K562 (cell line): ENCODE results near the gene M6PR. TPM values are rescaled to one million over a fixed set of nuclear protein-coding genes. Genes with fewer than 3 reads are reported as not detected.

Experiments used
- ESRRB ChIP-seq: fragments of 250-450 bp; sonication (Bioruptor Pico); IDR thresholded peaks from 2 replicates; pipeline ENCODE4 v1.5.0; 2020; ENCODE audit warnings: mild to moderate bottlenecking, moderate library complexity, borderline replicate concordance
- ETS1 ChIP-seq: conservative IDR thresholded peaks from 2 replicates; pipeline ENCODE4 v1.6.1; 2011; ENCODE audit warnings: low read depth, mild to moderate bottlenecking, low read length; ENCODE audit not compliant: control insufficient read depth
- FOXK2 ChIP-seq, 2 experiments: fragments of 450-650 bp; IDR thresholded peaks in 1 of 2; conservative IDR thresholded peaks in 1 of 2; 2 replicates each; pipeline ENCODE4 v1.6.1; 2016; ENCODE audit warnings: low read depth in 2 of 2, mild to moderate bottlenecking in 1 of 2
- MEF2D ChIP-seq: conservative IDR thresholded peaks from 2 replicates; pipeline ENCODE4 v1.6.1; 2016; ENCODE audit warnings: low read depth, missing genetic modification characterization, missing compliant biosample characterization
- NCOA1 ChIP-seq: fragments of 450-650 bp; IDR thresholded peaks from 2 replicates; pipeline ENCODE4 v1.6.1; 2016; ENCODE audit warnings: low read depth
- NR0B1 ChIP-seq: fragments of 450-650 bp; IDR thresholded peaks from one replicate; pipeline ENCODE4 v1.6.1; 2018; ENCODE audit warnings: mild to moderate bottlenecking, moderate library complexity; ENCODE audit not compliant: partially characterized antibody
- POLR2AphosphoS5 ChIP-seq: IDR thresholded peaks from 2 replicates; pipeline ENCODE4 v1.6.1; 2011; ENCODE audit warnings: mild to moderate bottlenecking, low read depth, low read length, moderate library complexity; ENCODE audit not compliant: control insufficient read depth, insufficient read depth
- REST ChIP-seq, 2 experiments: fragments of 450-650 bp; formaldehyde crosslinking in 1 of 2; IDR thresholded peaks; 2 replicates each; pipeline versions ENCODE4 v1.4.0 to v1.6.1; 2014 to 2020; ENCODE audit warnings: mild to moderate bottlenecking in 2 of 2, borderline replicate concordance in 1 of 2, low read depth in 1 of 2
- RHOXF2B ChIP-seq: fragments of 250-450 bp; sonication (Bioruptor Pico); conservative IDR thresholded peaks from 2 replicates; pipeline ENCODE4 v1.5.1; 2021
- SMARCB1 ChIP-seq: IDR thresholded peaks from 2 replicates; pipeline ENCODE4 v1.6.1; 2011; ENCODE audit warnings: improper control_type of control experiment, low read depth; ENCODE audit not compliant: insufficient read length
- TBP ChIP-seq: optimal IDR thresholded peaks from 2 replicates; pipeline ENCODE3; 2011; ENCODE audit warnings: low read depth, low read length, improper control_type of control experiment
- USF1 ChIP-seq: sonication (generic); formaldehyde crosslinking; IDR thresholded peaks from 2 replicates; pipeline ENCODE4 v1.9.0; 2022; ENCODE audit warnings: mild to moderate bottlenecking, missing genetic modification reagents
- WHSC1 ChIP-seq: IDR thresholded peaks from one replicate; pipeline ENCODE4 v1.6.1; 2012; ENCODE audit warnings: low read length, control low read depth, inconsistent platforms
- ZNF165 ChIP-seq: fragments of 250-450 bp; sonication (Bioruptor Pico); IDR thresholded peaks from 2 replicates; pipeline ENCODE4 v1.4.0; 2020; ENCODE audit warnings: borderline replicate concordance
- ZNF316 ChIP-seq: fragments of 450-650 bp; IDR thresholded peaks from 2 replicates; pipeline ENCODE4 v1.6.1; 2016
- ZNF561 ChIP-seq: fragments of 450-650 bp; formaldehyde crosslinking; conservative IDR thresholded peaks from 2 replicates; pipeline ENCODE4 v1.4.0; 2020; ENCODE audit warnings: mild to moderate bottlenecking, moderate library complexity
- polyA plus RNA-seq, 8 experiments: library from polyadenylated mRNA; depleted of rRNA in 4 of 8; stranded (reverse) in 5 of 8; unstranded in 3 of 8; fragments of >200 nt; fragmentation: Nextera tagmentation in 2 of 8; fragmentation: Illumina TruSeq in 1 of 8; extraction: Ambion mirVana in 2 of 8; extraction: Trizol in 1 of 8; gene quantifications; 2 replicates each; pipeline versions ENCODE4 v1.2.1 to v1.2.3, GENCODE V29; 2011 to 2014; ENCODE audit warnings: inconsistent platforms in 1 of 8, missing spikeins in 1 of 8
- total RNA-seq, 7 experiments: library from RNA; depleted of rRNA in 6 of 7; stranded (reverse); fragments of >200 nt in 6 of 7; fragmentation: Illumina TruSeq in 2 of 7; extraction: Trizol in 2 of 7; gene quantifications; 2 replicates each; pipeline versions ENCODE4 v1.2.1 to v1.2.3, GENCODE V29; 2011 to 2021; ENCODE audit warnings: low replicate concordance in 1 of 7

The M6PR gene
- total and polyA plus RNA-seq, 9 of the 15 experiments (the other 6 are each of a cell fraction or from before 2014, with no cell fraction given), result 78.6 to 159 (median 112) TPM

- TF ChIP-seq TBP, result peak; percentile 73
- no peak for TF ChIP-seq ZNF165 (CRISPR knock-in tag)
- no peak for TF ChIP-seq WHSC1
- no peak for TF ChIP-seq RHOXF2B (CRISPR knock-in tag)
- no peak for TF ChIP-seq ZNF561 (CRISPR knock-in tag)
- TF ChIP-seq SMARCB1, result no peak
- no peak for TF ChIP-seq FOXK2 (conservative IDR thresholded peaks at IDR 0.05 in 1 of 2, IDR thresholded peaks at IDR 0.05 in 1 of 2; ENCODE audit: low read depth in 2 of 2)
- no peak for TF ChIP-seq MEF2D (tag)
- peak; percentile 64 for TF ChIP-seq POLR2AphosphoS5
- peak; percentile 89 for TF ChIP-seq USF1 (CRISPR knock-in tag)
- TF ChIP-seq NCOA1, result no peak
- no peak for TF ChIP-seq ESRRB (CRISPR knock-in tag)
- no peak for TF ChIP-seq NR0B1
- TF ChIP-seq REST (IDR thresholded peaks at IDR 0.05; ENCODE audit: borderline replicate concordance), result no peak; the same call in 1 of the 2 replicates
- TF ChIP-seq REST (CRISPR knock-in tag; IDR thresholded peaks at IDR 0.05; ENCODE audit: low read depth), result no peak
- peak; percentile 50; the same call in 1 of the 2 replicates for TF ChIP-seq ETS1
- no peak for TF ChIP-seq ZNF316
These were observed at the start of gene M6PR (continued) for GRCh38 chr12:8949342-8950220.
